MV-4-11 (cell line): ENCODE data around the gene PSMD2.

ENCODE experiments used
- DNase-seq: peaks from one replicate; lab custom pipeline; 2025; lab: John Stamatoyannopoulos, UW

PSMD2 gene

DNA sequence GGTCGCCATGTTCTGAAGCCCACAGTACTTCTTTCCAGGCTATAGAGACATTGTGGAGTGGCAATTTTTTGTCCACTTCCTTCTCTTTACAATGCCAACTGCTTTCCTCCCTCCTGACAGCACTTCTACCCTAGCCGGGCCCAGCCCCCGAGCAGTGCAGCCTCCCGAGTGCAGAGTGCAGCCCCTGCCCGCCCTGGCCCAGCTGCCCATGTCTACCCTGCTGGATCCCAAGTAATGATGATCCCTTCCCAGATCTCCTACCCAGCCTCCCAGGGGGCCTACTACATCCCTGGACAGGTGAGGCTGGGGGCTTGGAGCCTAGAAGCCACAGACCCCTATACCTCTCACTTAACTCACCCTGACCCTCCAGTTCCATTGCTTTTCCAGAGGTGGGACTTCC lies 18.2 kb downstream of the PSMD2 start:
- DNase-seq: no peak

DNA sequence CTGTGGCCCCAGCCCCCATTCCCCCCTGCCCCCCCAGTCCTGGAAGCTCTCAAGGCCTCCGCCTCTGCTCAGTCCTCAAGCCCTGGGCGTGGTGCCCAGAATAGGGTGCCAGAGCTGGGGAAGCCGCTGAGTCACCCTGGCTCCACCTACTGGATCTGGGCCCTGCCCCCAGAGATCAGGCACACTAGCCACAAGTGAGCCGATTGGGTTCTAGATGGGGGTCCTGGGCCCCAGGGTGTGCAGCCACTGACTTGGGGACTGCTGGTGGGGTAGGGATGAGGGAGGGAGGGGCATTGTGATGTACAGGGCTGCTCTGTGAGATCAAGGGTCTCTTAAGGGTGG lies 21.0 kb downstream of the PSMD2 start:
- DNase-seq: peak; percentile 82

DNA sequence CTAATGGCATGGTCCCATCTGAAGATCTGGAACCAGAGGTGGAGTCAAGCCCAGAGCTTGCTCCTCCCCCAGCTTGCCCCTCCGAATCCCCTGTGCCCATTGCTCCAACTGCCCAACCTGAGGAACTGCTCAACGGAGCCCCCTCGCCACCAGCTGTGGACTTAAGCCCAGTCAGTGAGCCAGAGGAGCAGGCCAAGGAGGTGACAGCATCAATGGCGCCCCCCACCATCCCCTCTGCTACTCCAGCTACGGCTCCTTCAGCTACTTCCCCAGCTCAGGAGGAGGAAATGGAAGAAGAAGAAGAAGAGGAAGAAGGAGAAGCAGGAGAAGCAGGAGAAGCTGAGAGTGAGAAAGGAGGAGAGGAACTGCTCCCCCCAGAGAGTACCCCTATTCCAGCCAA lies 22.6 kb downstream of the PSMD2 start:
- no peak for DNase-seq

DNA sequence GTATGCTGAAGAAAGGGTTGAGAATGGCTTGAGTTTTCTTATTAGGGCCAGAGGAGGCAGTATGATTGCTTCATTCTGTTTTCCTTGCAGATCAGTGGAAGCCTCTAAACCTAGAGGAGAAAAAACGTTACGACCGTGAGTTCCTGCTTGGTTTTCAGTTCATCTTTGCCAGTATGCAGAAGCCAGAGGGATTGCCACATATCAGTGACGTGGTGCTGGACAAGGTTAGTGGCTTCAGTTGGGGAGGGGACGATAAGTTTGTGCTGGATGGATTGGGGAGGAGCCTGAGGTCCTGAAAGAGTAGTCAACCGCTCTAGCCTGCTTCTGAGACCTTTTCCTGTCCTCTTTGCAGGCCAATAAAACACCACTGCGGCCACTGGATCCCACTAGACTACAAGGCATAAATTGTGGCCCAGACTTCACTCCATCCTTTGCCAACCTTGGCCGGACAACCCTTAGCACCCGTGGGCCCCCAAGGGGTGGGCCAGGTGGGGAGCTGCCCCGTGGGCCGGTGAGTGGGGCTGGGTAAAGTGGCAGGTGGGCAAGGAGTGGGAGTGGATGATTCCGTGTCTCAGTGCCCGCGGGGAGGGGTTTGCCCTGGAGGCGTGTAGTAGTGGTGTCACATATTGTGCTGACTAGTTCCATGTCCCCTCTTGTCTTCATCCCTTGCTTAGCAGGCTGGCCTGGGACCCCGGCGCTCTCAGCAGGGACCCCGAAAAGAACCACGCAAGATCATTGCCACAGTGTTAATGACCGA lies 23.9 kb downstream of the PSMD2 start:
- peak; percentile 99 for DNase-seq

DNA sequence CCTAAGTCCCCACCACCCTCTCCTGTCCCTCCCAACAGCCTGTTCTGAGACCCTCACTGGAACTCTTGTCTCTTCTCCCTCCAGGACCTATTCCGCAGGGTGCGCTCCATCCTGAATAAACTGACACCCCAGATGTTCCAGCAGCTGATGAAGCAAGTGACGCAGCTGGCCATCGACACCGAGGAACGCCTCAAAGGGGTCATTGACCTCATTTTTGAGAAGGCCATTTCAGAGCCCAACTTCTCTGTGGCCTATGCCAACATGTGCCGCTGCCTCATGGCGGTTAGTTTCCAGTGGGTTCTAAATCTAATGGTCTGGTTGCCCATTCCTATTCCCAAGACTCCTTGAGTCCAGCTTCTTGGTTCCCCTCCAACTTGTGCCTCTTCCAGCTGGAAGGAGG lies 24.7 kb downstream of the PSMD2 start:
- DNase-seq: no peak

DNA sequence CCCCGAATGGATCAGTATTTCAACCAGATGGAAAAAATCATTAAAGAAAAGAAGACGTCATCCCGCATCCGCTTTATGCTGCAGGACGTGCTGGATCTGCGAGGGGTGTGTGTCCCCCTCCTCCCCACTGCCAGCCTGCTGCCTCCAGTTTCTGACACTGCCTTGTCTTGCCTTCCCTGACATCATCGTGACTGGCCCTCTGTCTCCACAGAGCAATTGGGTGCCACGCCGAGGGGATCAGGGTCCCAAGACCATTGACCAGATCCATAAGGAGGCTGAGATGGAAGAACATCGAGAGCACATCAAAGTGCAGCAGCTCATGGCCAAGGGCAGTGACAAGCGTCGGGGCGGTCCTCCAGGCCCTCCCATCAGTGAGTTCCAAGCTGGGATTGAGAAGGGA lies 26.2 kb downstream of the PSMD2 start:
- no peak for DNase-seq

DNA sequence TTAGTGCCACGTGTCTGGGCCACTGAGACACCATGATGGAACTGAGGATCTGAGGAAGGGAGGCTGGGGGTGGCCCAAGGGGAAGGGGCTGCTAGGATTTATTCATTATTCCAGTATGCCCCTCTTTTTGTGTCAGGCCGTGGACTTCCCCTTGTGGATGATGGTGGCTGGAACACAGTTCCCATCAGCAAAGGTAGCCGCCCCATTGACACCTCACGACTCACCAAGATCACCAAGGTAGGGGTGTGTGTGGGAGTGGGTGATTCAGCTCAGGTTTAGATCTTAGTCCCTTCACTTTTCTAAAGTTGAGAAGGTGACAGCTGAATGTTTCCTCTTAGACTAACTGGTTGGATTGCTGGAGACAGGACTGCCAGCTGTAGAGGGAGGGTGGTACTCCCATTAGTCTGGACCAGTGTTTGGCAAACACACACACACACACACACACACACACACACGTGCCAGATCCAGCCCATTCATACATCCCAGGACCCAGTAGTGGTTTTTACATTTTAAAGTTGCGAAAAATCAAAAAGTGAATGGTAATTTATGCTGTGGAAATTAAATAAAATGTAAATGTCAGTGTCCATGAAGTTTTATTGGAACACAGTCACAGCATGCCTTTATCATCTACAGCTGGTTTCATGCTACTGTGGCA lies 26.8 kb downstream of the PSMD2 start:
- no peak for DNase-seq

DNA sequence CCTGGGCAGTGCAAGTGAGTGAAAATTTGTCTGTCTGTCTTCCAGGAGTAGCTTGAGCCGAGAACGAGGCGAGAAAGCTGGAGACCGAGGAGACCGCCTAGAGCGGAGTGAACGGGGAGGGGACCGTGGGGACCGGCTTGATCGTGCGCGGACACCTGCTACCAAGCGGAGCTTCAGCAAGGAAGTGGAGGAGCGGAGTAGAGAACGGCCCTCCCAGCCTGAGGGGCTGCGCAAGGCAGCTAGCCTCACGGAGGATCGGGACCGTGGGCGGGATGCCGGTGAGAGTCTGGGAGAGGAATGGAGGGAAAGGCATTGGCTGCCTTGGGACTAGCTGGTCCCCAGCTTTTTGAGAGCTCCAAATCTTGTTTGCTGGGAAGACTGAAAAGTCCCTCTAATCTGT lies 28.1 kb downstream of the PSMD2 start:
- DNase-seq: no peak

DNA sequence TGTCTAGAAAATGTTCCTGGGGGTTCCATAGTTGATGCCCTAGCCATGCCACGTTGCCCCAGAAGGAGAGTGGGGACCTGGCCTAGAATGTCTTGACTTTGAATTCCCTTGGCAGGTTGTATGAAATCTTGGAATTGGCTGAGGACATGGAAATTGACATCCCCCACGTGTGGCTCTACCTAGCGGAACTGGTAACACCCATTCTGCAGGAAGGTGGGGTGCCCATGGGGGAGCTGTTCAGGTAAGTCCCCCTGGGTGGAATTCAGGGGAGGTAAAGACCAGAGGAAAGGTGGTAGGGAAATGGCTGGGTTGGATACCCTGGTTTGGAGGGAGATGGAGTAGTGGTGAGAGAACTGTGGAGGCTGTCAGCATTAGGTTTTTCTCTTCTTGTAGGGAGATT lies 29.5 kb downstream of the PSMD2 start:
- DNase-seq: no peak

DNA sequence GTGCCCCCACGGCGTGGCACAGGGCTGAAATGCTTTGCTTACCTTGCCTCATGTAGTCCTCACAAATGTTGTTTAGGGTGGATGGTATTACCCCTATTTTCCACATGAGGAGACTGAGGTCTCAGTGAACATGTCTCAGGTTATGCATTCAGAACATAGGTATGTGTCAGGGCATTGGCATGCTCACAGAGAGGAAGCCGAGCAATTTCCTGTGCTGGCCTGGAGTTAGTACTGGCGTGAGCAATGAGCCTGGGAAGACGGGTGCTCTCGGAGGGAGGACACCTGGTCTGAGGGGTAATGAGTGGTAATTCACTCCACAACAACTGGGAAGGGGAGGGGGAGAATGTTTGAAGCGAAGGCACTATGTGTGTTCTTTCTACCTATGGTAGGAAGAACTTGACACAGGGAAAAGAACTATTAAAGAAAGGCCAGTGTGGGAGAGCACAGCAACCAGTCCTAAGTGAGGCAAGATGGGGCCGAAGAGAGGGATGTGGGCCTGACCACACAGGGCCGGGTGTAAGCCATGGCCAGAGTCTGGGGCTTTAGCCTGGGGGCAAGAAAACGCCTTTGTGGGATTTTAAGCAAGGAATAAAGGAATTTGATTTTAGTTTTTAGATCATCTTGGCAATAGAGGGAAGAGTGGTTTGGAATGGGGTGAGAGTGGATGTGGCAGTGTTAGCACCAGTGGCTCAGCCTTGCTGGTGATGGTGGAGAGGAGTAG lies 33.5 kb downstream of the PSMD2 start:
- no peak for DNase-seq

DNA sequence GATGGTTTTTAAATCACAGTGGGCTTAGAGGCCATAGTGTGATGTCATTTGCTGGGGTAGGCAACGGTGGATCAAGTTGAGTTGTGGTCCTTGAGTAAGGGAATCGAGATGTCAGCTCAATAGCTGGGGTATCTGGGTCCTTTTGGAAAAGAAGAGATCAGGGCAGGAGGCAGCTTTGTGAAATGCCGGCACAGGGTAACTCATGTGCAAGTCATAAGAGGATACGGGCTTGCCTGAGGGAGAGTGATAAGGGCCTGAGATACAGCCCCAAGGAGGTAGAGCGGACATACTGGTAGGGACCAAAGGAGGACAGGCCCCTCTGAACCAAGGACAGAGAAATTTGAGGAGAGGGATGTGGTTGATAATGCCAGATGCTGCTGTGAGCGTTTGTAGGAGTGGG lies 34.1 kb downstream of the PSMD2 start:
- no peak for DNase-seq

DNA sequence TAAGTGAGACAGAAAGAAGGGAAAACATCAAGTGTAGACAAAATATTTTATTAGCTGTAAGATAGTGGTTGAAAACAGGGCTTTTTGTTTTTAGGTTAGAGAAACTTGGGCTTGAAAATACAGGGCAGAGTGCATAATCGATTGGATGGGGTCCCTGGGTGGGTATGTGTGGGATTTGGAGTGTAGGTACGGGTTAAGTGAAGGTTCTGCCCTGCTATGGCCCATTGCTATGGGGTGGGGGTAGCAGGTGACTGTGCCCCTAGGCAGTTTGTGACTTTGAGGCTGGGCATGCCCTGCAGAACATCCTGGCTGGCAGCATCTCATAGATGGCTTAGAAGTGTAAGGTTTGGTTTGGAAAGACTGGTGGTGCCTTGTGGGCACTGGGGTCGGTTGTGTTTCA lies 34.7 kb downstream of the PSMD2 start:
- DNase-seq: no peak

DNA sequence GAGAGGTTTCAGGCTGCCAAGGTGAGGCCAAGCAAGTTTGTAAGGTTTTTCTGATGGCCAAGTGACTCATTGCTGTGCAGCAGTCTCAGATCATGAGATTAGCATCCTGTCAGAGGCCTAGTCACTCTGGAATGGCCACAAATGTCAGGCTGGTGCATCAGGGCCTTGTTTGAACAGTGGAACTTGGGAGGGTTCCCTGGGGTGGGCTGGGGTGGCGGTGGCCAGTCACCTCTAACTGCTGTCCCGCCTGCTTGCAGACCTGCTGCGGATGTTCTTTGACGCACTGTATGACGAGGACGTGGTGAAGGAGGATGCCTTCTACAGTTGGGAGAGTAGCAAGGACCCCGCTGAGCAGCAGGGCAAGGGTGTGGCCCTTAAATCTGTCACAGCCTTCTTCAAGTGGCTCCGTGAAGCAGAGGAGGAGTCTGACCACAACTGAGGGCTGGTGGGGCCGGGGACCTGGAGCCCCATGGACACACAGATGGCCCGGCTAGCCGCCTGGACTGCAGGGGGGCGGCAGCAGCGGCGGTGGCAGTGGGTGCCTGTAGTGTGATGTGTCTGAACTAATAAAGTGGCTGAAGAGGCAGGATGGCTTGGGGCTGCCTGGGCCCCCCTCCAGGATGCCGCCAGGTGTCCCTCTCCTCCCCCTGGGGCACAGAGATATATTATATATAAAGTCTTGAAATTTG lies 35.6 kb downstream of the PSMD2 start:
- DNase-seq: no peak

DNA sequence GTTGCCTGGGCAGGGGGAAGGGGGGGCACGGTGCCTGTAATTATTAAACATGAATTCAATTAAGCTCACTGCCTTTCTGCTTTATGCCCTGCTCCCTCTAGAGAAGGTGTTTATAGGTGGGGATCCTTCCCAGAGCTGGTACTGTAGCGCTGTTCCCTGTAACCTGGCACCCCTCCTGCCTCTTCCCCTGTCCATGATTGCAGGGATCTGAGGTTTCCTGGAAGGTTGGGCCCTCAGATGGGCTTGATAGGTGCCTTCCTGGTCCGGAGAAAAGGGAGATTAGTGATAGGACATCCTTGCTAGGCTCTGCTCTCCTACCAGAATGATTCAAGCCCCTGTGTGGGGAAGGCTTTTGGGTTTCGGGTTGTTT lies 36.2 kb downstream of the PSMD2 start:
- no peak for DNase-seq

DNA sequence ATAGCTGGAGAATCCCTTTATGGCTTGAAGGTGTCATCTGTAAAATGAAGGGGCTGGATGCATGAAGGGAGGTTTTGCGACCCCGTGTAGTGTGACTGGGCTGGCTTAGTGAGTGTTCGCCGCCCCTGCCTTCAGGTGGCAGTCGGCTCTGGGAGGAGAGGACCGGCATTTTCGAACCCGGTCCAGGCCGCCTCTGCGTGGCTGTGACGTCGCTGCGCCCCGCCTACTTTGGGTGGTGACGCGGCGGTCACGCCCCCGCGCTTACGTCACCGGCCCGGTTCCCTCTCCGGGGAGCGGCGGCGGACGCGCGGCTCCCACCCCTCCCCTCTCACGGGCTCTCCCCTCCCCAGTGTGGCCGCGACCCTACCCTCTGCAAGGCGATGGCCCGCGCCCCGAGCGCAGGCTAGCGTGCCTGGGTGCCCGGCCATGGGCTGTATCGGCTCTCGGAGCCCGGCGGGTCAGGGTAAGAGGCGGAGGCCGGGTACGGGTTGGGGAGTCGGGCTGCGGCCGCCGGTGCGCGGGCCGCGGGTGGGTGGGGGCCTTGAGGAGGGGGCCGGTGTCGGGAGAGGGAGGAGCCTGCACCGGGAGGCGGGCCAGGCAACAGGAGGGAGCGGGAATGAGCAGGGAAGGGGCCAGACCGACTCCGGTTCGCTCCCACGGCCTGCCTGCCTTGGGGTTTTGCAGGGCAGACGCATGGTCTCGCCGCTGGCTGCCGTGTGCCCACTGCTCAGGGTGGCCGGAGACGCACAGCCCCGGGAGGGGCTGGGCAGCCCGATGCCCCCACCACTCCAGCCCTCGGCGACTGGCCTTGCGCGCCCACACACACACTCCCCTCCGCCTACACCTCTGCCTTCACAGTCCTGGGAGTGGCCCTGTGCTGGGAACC lies 36.9 kb downstream of the PSMD2 start:
- DNase-seq: peak; percentile 51

DNA sequence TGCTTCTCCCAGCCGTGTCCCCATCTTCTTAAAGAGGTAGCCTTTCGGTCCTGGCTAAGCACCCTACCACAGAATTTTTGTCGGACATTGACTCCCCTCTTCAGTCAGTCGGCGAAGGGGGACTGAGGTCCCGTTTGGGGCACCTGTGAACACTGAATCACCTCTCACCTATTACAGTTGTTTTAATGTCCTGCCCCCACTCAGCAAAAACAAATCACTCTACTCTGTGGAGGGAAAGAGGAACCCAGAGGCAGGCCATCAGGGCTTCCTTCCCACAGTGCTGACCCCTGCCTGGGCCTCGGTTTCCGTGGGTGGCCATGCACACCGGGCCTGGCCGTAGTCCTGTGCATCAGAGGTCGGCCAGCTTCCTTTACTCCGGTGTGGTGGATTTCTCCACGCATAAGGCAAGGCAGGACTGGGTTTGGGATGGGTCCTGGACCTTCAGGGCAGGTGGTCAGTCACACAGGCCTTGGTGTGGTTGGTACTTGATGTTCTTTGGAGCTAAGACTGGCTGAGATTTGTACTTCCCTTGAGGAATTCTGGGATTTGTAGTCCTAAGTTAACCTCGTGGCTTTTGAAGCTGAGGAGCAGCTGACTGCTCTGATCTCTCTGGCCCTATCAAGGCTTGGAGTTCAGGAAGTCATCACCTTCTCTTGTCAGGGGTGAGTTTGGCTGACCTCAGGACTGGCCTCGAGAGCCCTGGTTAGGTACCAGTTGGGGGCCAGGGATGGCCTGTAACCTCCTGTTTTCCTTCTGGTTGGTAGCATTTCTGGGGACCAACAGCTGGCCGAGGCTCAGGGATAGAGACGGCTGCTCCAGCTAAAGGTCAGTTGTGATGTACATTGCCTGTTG lies 37.7 kb downstream of the PSMD2 start:
- no peak for DNase-seq

DNA sequence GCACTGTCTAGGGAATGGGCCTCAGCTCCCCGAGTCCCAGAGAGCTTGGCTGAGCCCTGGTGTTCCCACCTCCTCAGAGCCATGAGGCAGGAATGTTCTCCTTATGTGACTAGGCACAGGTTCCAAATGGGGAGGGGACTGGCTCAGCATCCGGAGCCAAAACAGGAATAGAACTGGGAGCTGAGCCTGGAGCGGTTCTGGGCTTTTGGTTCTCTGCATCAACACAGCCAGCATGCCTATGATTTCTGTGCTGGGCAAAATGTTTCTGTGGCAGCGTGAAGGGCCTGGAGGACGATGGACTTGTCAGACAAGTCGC lies 38.3 kb downstream of the PSMD2 start, which contains the start of gene FAM131A:
Gene FAM131A (plus strand): TSS at position 202 of the 316 bp plus-strand sequence. CDS start 31 bp downstream, at position 233.
- no peak for DNase-seq

DNA sequence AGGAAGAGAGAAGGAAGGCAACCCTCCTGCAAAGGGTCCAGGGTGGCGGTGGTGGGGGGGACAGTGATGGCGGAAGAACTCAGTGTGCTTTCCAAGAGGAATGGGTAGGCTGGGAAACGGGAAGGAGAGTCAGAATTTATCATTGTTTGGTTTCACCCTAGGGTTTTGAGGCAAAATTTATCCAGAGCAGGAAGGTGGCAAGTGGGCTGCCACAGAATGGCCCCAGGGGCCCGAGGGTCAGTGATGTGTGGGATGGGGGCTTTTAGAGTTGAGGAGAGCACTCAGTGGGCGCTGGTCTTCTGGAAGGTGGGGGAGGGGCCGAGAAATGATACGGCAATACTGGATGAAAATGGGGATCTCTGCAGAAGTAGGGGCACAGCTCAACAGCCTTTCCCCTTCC lies 38.9 kb downstream of the PSMD2 start:
- no peak for DNase-seq

DNA sequence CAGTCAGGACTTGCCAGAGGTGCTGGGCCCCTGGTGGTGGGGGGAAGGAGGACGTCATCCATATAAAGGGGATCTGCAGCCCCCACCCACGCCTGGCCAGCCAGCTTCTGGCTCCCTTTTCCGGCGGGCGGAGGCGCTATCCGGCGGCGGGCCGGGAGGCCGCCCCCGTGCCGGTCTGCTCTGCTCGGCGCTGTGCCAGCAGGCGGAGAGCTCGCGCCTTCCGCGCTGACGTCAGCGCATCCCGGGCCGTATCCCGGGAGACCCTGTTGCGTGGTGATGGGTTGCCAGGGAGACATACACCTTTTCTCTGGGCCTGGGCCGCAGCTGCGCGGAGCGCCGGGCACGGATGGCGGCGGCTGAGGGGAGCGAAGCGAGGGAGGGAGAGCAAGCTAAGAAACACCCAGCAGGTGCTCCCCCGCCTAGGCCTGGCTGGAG lies 39.5 kb downstream of the PSMD2 start:
- DNase-seq: no peak

DNA sequence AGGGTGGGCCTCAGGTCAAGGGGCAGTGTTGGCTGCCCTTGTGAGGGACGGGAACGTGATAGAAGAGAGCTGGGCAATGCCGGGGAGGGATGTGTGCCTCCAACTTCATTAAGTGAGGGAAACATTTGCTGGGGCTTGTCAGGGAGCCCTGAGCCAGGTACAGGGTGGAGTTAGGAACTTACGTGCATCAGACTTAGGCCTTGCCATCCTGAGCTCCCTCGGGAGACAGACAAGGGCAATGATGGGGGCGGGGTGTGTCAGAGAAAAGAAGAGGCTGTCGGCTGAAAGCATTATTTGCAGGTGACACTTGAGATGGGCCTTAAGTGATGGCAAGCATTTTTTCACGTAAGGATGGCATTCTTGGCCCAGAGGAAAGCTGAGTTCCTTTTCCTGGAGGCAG lies 40.0 kb downstream of the PSMD2 start:
- DNase-seq: no peak
